ENCODE measurements around the gene ZSCAN9. TPM values are rescaled to one million over a fixed set of nuclear protein-coding genes. Genes with fewer than 3 reads are reported as not detected.

ZSCAN9 gene
- polyA plus RNA-seq (2012; ENCODE audit: insufficient read depth, insufficient read length) = not detected

GRCh38 chr6:28225056-28225834 is at the start of gene ZSCAN9:
TSS of gene ZSCAN9 (plus strand) at chr6:28225275. CDS start at chr6:28227085, 1,810 bp downstream.
- no peak within 1 kb of the TSS for H3K4me3 ChIP-seq (ENCODE audit: low read length)
- DNase-seq (ENCODE audit: low read depth, low spot score) = no peak

- DNase-seq (ENCODE audit: low read depth, low spot score) = no peak
Measured at GRCh38 chr6:28176373-28176772, 48.7 kb upstream of the ZSCAN9 start.

GRCh38 chr6:28182255-28182654 is 42.8 kb upstream of the ZSCAN9 start:
- no peak for DNase-seq (ENCODE audit: low read depth, low spot score)
- H3K4me3 ChIP-seq (ENCODE audit: low read length) = no peak overlapping the region

More at GRCh38 chr6:28176373-28176772, 48.7 kb upstream of the ZSCAN9 start:
- H3K4me3 ChIP-seq (ENCODE audit: low read length) = no peak overlapping the region

GRCh38 chr6:28188111-28188979 is 36.7 kb upstream of the ZSCAN9 start:
- no peak for DNase-seq (ENCODE audit: low read depth, low spot score)
- no peak overlapping the region for H3K4me3 ChIP-seq (ENCODE audit: low read length)

GRCh38 chr6:28200020-28200419 is 25.1 kb upstream of the ZSCAN9 start:
- no peak overlapping the region for H3K4me3 ChIP-seq (ENCODE audit: low read length)
- no peak for DNase-seq (ENCODE audit: low read depth, low spot score)

GRCh38 chr6:28203201-28203600 is 21.9 kb upstream of the ZSCAN9 start:
- no peak overlapping the region for H3K4me3 ChIP-seq (ENCODE audit: low read length)
- no peak for DNase-seq (ENCODE audit: low read depth, low spot score)

- H3K4me3 ChIP-seq (ENCODE audit: low read length) = no peak overlapping the region
- no peak for DNase-seq (ENCODE audit: low read depth, low spot score)
Measured at GRCh38 chr6:28205879-28206278, 19.2 kb upstream of the ZSCAN9 start.

GRCh38 chr6:28206527-28206926 is 18.5 kb upstream of the ZSCAN9 start:
- no peak for DNase-seq (ENCODE audit: low read depth, low spot score)
- no peak overlapping the region for H3K4me3 ChIP-seq (ENCODE audit: low read length)

GRCh38 chr6:28206928-28207509 is 18.1 kb upstream of the ZSCAN9 start:
- DNase-seq (ENCODE audit: low read depth, low spot score) = no peak
- no peak overlapping the region for H3K4me3 ChIP-seq (ENCODE audit: low read length)

GRCh38 chr6:28207510-28208110 is 17.5 kb upstream of the ZSCAN9 start:
- no peak for DNase-seq (ENCODE audit: low read depth, low spot score)
- H3K4me3 ChIP-seq (ENCODE audit: low read length) = no peak overlapping the region

- H3K4me3 ChIP-seq (ENCODE audit: low read length) = no peak overlapping the region
- DNase-seq (ENCODE audit: low read depth, low spot score) = no peak
Measured at GRCh38 chr6:28208111-28208659, 16.9 kb upstream of the ZSCAN9 start.

- DNase-seq (ENCODE audit: low read depth, low spot score) = no peak
- H3K4me3 ChIP-seq (ENCODE audit: low read length) = no peak overlapping the region
Measured at GRCh38 chr6:28209753-28210535, 15.1 kb upstream of the ZSCAN9 start.

- no peak for DNase-seq (ENCODE audit: low read depth, low spot score)
- no peak overlapping the region for H3K4me3 ChIP-seq (ENCODE audit: low read length)
Measured at GRCh38 chr6:28211840-28212509, 13.1 kb upstream of the ZSCAN9 start.

- no peak overlapping the region for H3K4me3 ChIP-seq (ENCODE audit: low read length)
- no peak for DNase-seq (ENCODE audit: low read depth, low spot score)
Measured at GRCh38 chr6:28212510-28213212, 12.4 kb upstream of the ZSCAN9 start.

- no peak overlapping the region for H3K4me3 ChIP-seq (ENCODE audit: low read length)
- DNase-seq (ENCODE audit: low read depth, low spot score) = no peak
Measured at GRCh38 chr6:28213213-28213523, 11.9 kb upstream of the ZSCAN9 start.

- no peak overlapping the region for H3K4me3 ChIP-seq (ENCODE audit: low read length)
- no peak for DNase-seq (ENCODE audit: low read depth, low spot score)
Measured at GRCh38 chr6:28215425-28215824, 9.7 kb upstream of the ZSCAN9 start.

GRCh38 chr6:28217890-28218289 is 7.2 kb upstream of the ZSCAN9 start:
- H3K4me3 ChIP-seq (ENCODE audit: low read length) = no peak overlapping the region
- DNase-seq (ENCODE audit: low read depth, low spot score) = no peak

Measured in Jurkat, Clone E6-1 (cell line).